ENCODE results near the gene ASXL2.

Gene ASXL2

DNA sequence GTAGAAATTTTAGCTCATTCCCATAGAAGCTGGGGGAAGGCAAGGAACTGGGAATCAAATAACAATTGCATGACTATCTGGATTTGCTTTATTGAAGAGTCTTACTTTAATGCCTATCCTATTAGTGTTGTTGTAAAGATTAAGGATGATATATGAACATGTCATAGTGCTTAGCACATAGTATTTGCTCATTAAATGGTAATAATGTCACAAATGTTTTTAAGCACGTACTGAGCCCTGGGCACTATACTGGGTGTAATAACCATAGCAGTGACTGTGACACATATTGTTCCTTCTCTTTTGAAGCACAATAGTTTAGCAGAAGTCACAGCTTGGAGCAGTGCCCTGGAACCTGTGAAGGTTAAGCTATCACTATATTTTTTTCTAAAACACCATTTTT, 157.7 kb downstream of the ASXL2 start:
- Histone ChIP-seq H3K36me3 (ENCODE audit: insufficient read depth) (no peaks in the 10 kb centered on the region), H2AFZ (ENCODE audit: low read depth) (no peak overlapping the region), H3K4me3 (IDR thresholded peaks at IDR 0.05; ENCODE audit: insufficient read depth, low read depth, low read length) (no peak overlapping the region), H3K79me2 (ENCODE audit: insufficient read depth, low read depth) (no peaks in the 10 kb centered on the region), H3K27me3 (ENCODE audit: insufficient read depth, low read depth) (no peaks in the 10 kb centered on the region), H3K4me2 (no peak overlapping the region), H3K27ac (no peak overlapping the region), H3K9ac (no peak overlapping the region), H4K20me1 (ENCODE audit: insufficient read depth) (no peaks in the 10 kb centered on the region), H3K4me1 (ENCODE audit: low read depth, poor library complexity, severe bottlenecking) (no peaks in the 10 kb centered on the region)
- TF ChIP-seq CTCF (conservative IDR thresholded peaks at IDR 0.05; ENCODE audit: low read depth, low read length), result no peak

DNA sequence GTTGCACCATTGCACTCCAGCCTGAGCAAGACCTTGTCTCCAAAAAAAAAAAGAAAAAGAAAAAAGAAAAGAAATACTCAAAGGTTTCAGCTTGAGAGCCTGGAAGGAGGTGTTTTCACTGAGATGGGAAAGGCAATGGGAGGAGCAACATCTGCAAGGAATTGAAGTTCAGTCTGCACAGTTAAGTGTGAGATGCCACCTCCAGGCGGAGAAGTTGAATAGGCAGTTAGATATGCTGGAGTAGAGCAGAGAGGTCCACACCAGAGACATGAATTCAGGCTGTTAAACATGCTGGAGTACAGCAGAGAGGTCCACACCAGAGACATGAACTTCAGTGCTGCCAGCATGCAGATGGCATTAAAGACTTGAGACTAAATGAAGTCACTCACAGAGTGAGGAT, 163.5 kb downstream of the ASXL2 start:
- no peak overlapping the region for H3K9ac ChIP-seq
- no peak overlapping the region for H2AFZ ChIP-seq (ENCODE audit: low read depth)
- H3K79me2 ChIP-seq (ENCODE audit: insufficient read depth, low read depth), result no peaks in the 10 kb centered on the region
- H3K4me2 ChIP-seq, result no peak overlapping the region
- no peaks in the 10 kb centered on the region for H3K27me3 ChIP-seq (ENCODE audit: insufficient read depth, low read depth)
- no peaks in the 10 kb centered on the region for H4K20me1 ChIP-seq (ENCODE audit: insufficient read depth)
- no peaks in the 10 kb centered on the region for H3K4me1 ChIP-seq (ENCODE audit: low read depth, poor library complexity, severe bottlenecking)
- H3K27ac ChIP-seq, result no peak overlapping the region
- no peak overlapping the region for H3K4me3 ChIP-seq (IDR thresholded peaks at IDR 0.05; ENCODE audit: insufficient read depth, low read depth, low read length)
- no peaks in the 10 kb centered on the region for H3K36me3 ChIP-seq (ENCODE audit: insufficient read depth)
- no peak for TF ChIP-seq CTCF (conservative IDR thresholded peaks at IDR 0.05; ENCODE audit: low read depth, low read length)

- Histone ChIP-seq H3K4me3 (IDR thresholded peaks at IDR 0.05; ENCODE audit: insufficient read depth, low read depth, low read length) (no peak overlapping the region), H3K4me1 (ENCODE audit: low read depth, poor library complexity, severe bottlenecking) (no peaks in the 10 kb centered on the region), H3K4me2 (no peak overlapping the region), H3K27me3 (ENCODE audit: insufficient read depth, low read depth) (no peaks in the 10 kb centered on the region), H3K9ac (no peak overlapping the region), H2AFZ (ENCODE audit: low read depth) (no peak overlapping the region), H3K27ac (no peak overlapping the region), H3K36me3 (ENCODE audit: insufficient read depth) (no peaks in the 10 kb centered on the region), H3K79me2 (ENCODE audit: insufficient read depth, low read depth) (no peaks in the 10 kb centered on the region), H4K20me1 (ENCODE audit: insufficient read depth) (no peaks in the 10 kb centered on the region)
- no peak for TF ChIP-seq CTCF (conservative IDR thresholded peaks at IDR 0.05; ENCODE audit: low read depth, low read length)
Measured at GRCh38 chr2:25712455-25712854, 165.8 kb downstream of the ASXL2 start.

DNA sequence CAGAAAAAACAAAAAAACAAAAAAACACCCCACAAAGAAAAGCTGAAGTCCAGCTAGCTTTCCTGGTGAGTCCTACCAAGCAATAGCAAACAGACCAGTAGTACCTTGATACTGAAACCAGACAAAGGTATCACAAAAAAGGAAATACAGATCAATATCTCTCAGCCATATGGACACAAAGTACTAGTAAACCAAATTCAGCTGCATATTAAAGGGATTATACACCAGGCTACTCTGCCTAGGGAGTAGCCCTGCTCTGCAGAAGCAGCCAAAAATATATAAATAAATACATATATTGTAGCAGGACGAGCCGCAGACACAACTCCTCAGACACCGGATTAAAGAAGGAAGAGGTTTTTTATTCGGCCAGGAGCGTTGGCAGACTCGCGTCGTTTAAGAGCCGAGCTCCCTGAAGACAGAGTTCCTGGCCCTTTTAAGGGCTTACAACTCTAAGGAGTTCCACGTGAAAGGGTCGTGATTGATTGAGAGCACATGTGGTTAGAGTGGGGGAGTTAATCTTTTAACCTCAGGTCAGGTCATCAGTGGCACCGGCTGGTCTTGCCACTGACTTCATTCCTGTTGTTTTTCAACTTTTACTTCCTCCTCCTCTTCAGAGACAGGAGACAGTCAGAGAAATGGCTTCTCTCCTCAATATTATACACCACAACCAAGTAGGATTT, 166.5 kb downstream of the ASXL2 start:
- H3K27me3 ChIP-seq (ENCODE audit: insufficient read depth, low read depth), result no peaks in the 10 kb centered on the region
- no peak overlapping the region for H3K4me3 ChIP-seq (IDR thresholded peaks at IDR 0.05; ENCODE audit: insufficient read depth, low read depth, low read length)
- H3K79me2 ChIP-seq (ENCODE audit: insufficient read depth, low read depth), result no peaks in the 10 kb centered on the region
- H3K4me1 ChIP-seq (ENCODE audit: low read depth, poor library complexity, severe bottlenecking), result no peaks in the 10 kb centered on the region
- no peak overlapping the region for H2AFZ ChIP-seq (ENCODE audit: low read depth)
- no peaks in the 10 kb centered on the region for H3K36me3 ChIP-seq (ENCODE audit: insufficient read depth)
- no peak overlapping the region for H3K27ac ChIP-seq
- TF ChIP-seq CTCF (conservative IDR thresholded peaks at IDR 0.05; ENCODE audit: low read depth, low read length), result no peak
- H3K4me2 ChIP-seq, result no peak overlapping the region
- no peaks in the 10 kb centered on the region for H4K20me1 ChIP-seq (ENCODE audit: insufficient read depth)
- no peak overlapping the region for H3K9ac ChIP-seq
